ENCODE results near the gene MRTFA. TPM values are rescaled to one million over a fixed set of nuclear protein-coding genes. Genes with fewer than 3 reads are reported as not detected.
"Not testable (repeated sequence)": the region's sequence is repeated elsewhere in the genome, so short reads cannot be mapped to it uniquely, and the experiment has no call there.

The MRTFA gene
- total RNA-seq, 1 donor from 2014 or later = 99.3 TPM

- intact Hi-C loops (cut with DNase I) = no loop called here
- H3K9me3 ChIP-seq = no peaks in the 10 kb centered on the region
- H3K4me3 ChIP-seq = no peak overlapping the region
- TF ChIP-seq CTCF (IDR thresholded peaks at IDR 0.05) = no peak
- peaks cover 0 to 7% of the 10 kb centered on the region in 2 donors for H3K4me1 ChIP-seq
- H3K36me3 ChIP-seq = no peaks in the 10 kb centered on the region
- H3K27me3 ChIP-seq = no peaks in the 10 kb centered on the region
- H3K27ac ChIP-seq = no peak overlapping the region
- no peak for DNase-seq (ENCODE audit: low spot score in 2 of 2)
Observed at GRCh38 chr22:40659166-40659565, 22.6 kb upstream of the MRTFA start.

GRCh38 chr22:40656651-40657050 is 20.1 kb upstream of the MRTFA start:
- H3K4me3 ChIP-seq; DNase-seq (ENCODE audit: low spot score in 2 of 2); H3K9me3 ChIP-seq; H3K27me3 ChIP-seq; H3K36me3 ChIP-seq; intact Hi-C loops (cut with DNase I); H3K27ac ChIP-seq: not testable (repeated sequence)
- H3K4me1 ChIP-seq = peaks cover 5 to 20% of the 10 kb centered on the region in 2 donors

- intact Hi-C loops (cut with DNase I); H3K9me3 ChIP-seq; H3K4me3 ChIP-seq; H3K27me3 ChIP-seq; H3K36me3 ChIP-seq; H3K27ac ChIP-seq; DNase-seq (ENCODE audit: low spot score in 2 of 2): not testable (repeated sequence)
- peaks cover 5 to 25% of the 10 kb centered on the region in 2 donors for H3K4me1 ChIP-seq
Observed at GRCh38 chr22:40655941-40656340, 19.4 kb upstream of the MRTFA start.

GRCh38 chr22:40654522-40655167 is 18.1 kb upstream of the MRTFA start:
- peaks cover 5 to 26% of the 10 kb centered on the region in 2 donors for H3K4me1 ChIP-seq
- intact Hi-C loops (cut with DNase I) = loop anchor here (5.0 kb wide), 2 partner anchors 58 to 163 kb away; partner anchors contain the start of gene SLC25A17
- H3K9me3 ChIP-seq = no peaks in the 10 kb centered on the region
- H3K27me3 ChIP-seq = no peaks in the 10 kb centered on the region
- H3K36me3 ChIP-seq = no peaks in the 10 kb centered on the region
- H3K4me3 ChIP-seq = no peak overlapping the region
- H3K27ac ChIP-seq = peak overlapping the region; percentile 71 to 97
- TF ChIP-seq CTCF (IDR thresholded peaks at IDR 0.05) = peak in 2 of 3 experiments; percentile 25 to 44
- DNase-seq (ENCODE audit: low spot score in 2 of 2) = no peak

GRCh38 chr22:40653361-40653760 is 16.8 kb upstream of the MRTFA start:
- H3K36me3 ChIP-seq = no peaks in the 10 kb centered on the region
- H3K4me3 ChIP-seq = no peak overlapping the region
- no peaks in the 10 kb centered on the region for H3K9me3 ChIP-seq
- no peaks in the 10 kb centered on the region for H3K27me3 ChIP-seq
- intact Hi-C loops (cut with DNase I) = loop anchor here (5.0 kb wide), 2 partner anchors 59 to 164 kb away; partner anchors contain the start of gene SLC25A17
- H3K4me1 ChIP-seq = peaks cover 5 to 26% of the 10 kb centered on the region in 2 donors
- DNase-seq (ENCODE audit: low spot score in 2 of 2) = no peak
- TF ChIP-seq CTCF (IDR thresholded peaks at IDR 0.05) = no peak
- peak overlapping the region; percentile 97 for H3K27ac ChIP-seq

- Histone ChIP-seq H3K27me3 (no peaks in the 10 kb centered on the region), H3K9me3 (no peaks in the 10 kb centered on the region), H3K4me3 (peak overlapping the region; percentile 68 to 70), H3K27ac (peak overlapping the region; percentile 97), H3K4me1 (peaks cover 5 to 26% of the 10 kb centered on the region in 2 donors), H3K36me3 (no peaks in the 10 kb centered on the region)
- intact Hi-C loops (cut with DNase I) = loop anchor here (1.0 to 5.0 kb wide), 4 partner anchors 15 to 165 kb away; partner anchors contain the start of gene SLC25A17
- TF ChIP-seq CTCF (IDR thresholded peaks at IDR 0.05) = peak in 1 of 3 experiments; percentile 4
- DNase-seq (ENCODE audit: low spot score in 2 of 2) = peak; percentile 95 to 99
Observed at GRCh38 chr22:40651563-40652501, 15.3 kb upstream of the MRTFA start.

Measured in ascending aorta (tissue), 2 donors.